Fibroblast of skin of back (primary cell): ENCODE measurements around the gene MIDN.
A peak's percentile ranks its signal among the peaks of the same experiment; 100 is the strongest.

Experiments
- DNase-seq: peaks from one replicate; pipeline ENCODE4 v3.0.0-alpha.2; 2013

The MIDN gene

GRCh38 chr19:1270854-1271527 lies 22.6 kb downstream of the MIDN start:
- DNase-seq, result no peak

- no peak for DNase-seq
Observed at GRCh38 chr19:1271528-1272422, 23.4 kb downstream of the MIDN start.

GRCh38 chr19:1272423-1273262 lies 24.3 kb downstream of the MIDN start:
- no peak for DNase-seq

- no peak for DNase-seq
Observed at GRCh38 chr19:1273263-1274041, 25.1 kb downstream of the MIDN start.

GRCh38 chr19:1274081-1274851 lies 25.9 kb downstream of the MIDN start:
- no peak for DNase-seq

- no peak for DNase-seq
Observed at GRCh38 chr19:1274852-1275259, 26.5 kb downstream of the MIDN start.

- peak; percentile 96 for DNase-seq
Observed at GRCh38 chr19:1275260-1275975, 27.0 kb downstream of the MIDN start, which contains the start of gene FAM174C. Gene FAM174C (plus strand): TSS chr19:1275530. CDS start chr19:1275550, 20 bp downstream.

- no peak for DNase-seq
Observed at GRCh38 chr19:1275976-1276627, 27.7 kb downstream of the MIDN start.

- no peak for DNase-seq
Observed at GRCh38 chr19:1276628-1277022, 28.2 kb downstream of the MIDN start.

- DNase-seq, result no peak
Observed at GRCh38 chr19:1277061-1277460, 28.7 kb downstream of the MIDN start.

- no peak for DNase-seq
Observed at GRCh38 chr19:1278074-1278473, 29.7 kb downstream of the MIDN start.

GRCh38 chr19:1278713-1279660 lies 30.6 kb downstream of the MIDN start:
- DNase-seq, result no peak

- DNase-seq, result peak; percentile 75
Observed at GRCh38 chr19:1279782-1280341, 31.5 kb downstream of the MIDN start.

GRCh38 chr19:1280636-1281568 lies 32.5 kb downstream of the MIDN start:
- no peak for DNase-seq

GRCh38 chr19:1281569-1282287 lies 33.3 kb downstream of the MIDN start:
- DNase-seq, result no peak

- no peak for DNase-seq
Observed at GRCh38 chr19:1282588-1283206, 34.3 kb downstream of the MIDN start.
